Measurements from ENCODE around the gene FNBP1. TPM values are rescaled to one million over a fixed set of nuclear protein-coding genes. Genes with fewer than 3 reads are reported as not detected.

FNBP1 gene
- total RNA-seq, 2 donors from 2014 or later = 71.5 to 80.3 TPM

- H3K36me3 ChIP-seq = peaks cover 23% of the 10 kb centered on the region
- no peak for TF ChIP-seq CTCF (IDR thresholded peaks at IDR 0.05)
- H3K27me3 ChIP-seq (replicated peaks; ENCODE audit: insufficient read depth) = no peaks in the 10 kb centered on the region
- DNase-seq (ENCODE audit: low spot score) = no peak
- ATAC-seq (ENCODE audit: insufficient number of reproducible peaks, low FRiP score, low read depth) = no peak
- no peak overlapping the region for H3K4me3 ChIP-seq
- no peaks in the 10 kb centered on the region for H3K4me1 ChIP-seq (ENCODE audit: control insufficient read depth in 1 of 2, low read depth in 2 of 2)
- H3K9me3 ChIP-seq = no peaks in the 10 kb centered on the region
- no peak overlapping the region for H3K27ac ChIP-seq
Measured at GRCh38 chr9:129868023-129868871, 174.7 kb downstream of the FNBP1 start.

GRCh38 chr9:129867136-129868022 lies 175.6 kb downstream of the FNBP1 start:
- Histone ChIP-seq H3K4me1 (ENCODE audit: control insufficient read depth in 1 of 2, low read depth in 2 of 2) (no peaks in the 10 kb centered on the region), H3K9me3 (no peaks in the 10 kb centered on the region), H3K36me3 (peaks cover 27% of the 10 kb centered on the region), H3K27me3 (replicated peaks; ENCODE audit: insufficient read depth) (no peaks in the 10 kb centered on the region), H3K27ac (no peak overlapping the region), H3K4me3 (no peak overlapping the region)
- no peak for ATAC-seq (ENCODE audit: insufficient number of reproducible peaks, low FRiP score, low read depth)
- no peak for TF ChIP-seq CTCF (IDR thresholded peaks at IDR 0.05)
- no peak for DNase-seq (ENCODE audit: low spot score)

GRCh38 chr9:129866394-129867135 lies 176.4 kb downstream of the FNBP1 start:
- no peaks in the 10 kb centered on the region for H3K4me1 ChIP-seq (ENCODE audit: control insufficient read depth in 1 of 2, low read depth in 2 of 2)
- no peaks in the 10 kb centered on the region for H3K27me3 ChIP-seq (replicated peaks; ENCODE audit: insufficient read depth)
- H3K9me3 ChIP-seq = no peaks in the 10 kb centered on the region
- no peak overlapping the region for H3K27ac ChIP-seq
- no peak for TF ChIP-seq CTCF (IDR thresholded peaks at IDR 0.05)
- no peak overlapping the region for H3K4me3 ChIP-seq
- no peak for DNase-seq (ENCODE audit: low spot score)
- H3K36me3 ChIP-seq = peaks cover 32% of the 10 kb centered on the region
- ATAC-seq (ENCODE audit: insufficient number of reproducible peaks, low FRiP score, low read depth) = no peak

GRCh38 chr9:129865668-129866320 lies 177.2 kb downstream of the FNBP1 start:
- Histone ChIP-seq H3K9me3 (no peaks in the 10 kb centered on the region), H3K4me3 (no peak overlapping the region), H3K27ac (no peak overlapping the region), H3K27me3 (replicated peaks; ENCODE audit: insufficient read depth) (no peaks in the 10 kb centered on the region), H3K36me3 (peaks cover 39% of the 10 kb centered on the region), H3K4me1 (ENCODE audit: control insufficient read depth in 1 of 2, low read depth in 2 of 2) (no peaks in the 10 kb centered on the region)
- no peak for ATAC-seq (ENCODE audit: insufficient number of reproducible peaks, low FRiP score, low read depth)
- DNase-seq (ENCODE audit: low spot score) = no peak
- no peak for TF ChIP-seq CTCF (IDR thresholded peaks at IDR 0.05)

All from thoracic aorta (tissue), 2 donors.